ENCODE results near the gene RBM19.

RBM19 gene

GRCh38 chr12:113954547-113954946 lies 11.6 kb downstream of the RBM19 start:
- no peak for DNase-seq (ENCODE audit: low spot score)

GRCh38 chr12:113950873-113951272 lies 15.3 kb downstream of the RBM19 start:
- no peak for DNase-seq (ENCODE audit: low spot score)

- DNase-seq (ENCODE audit: low spot score): no peak
These were observed 16.5 kb downstream of the RBM19 start for GRCh38 chr12:113949321-113950305.

- DNase-seq (ENCODE audit: low spot score): no peak
These were observed 17.8 kb downstream of the RBM19 start for GRCh38 chr12:113948151-113948914.

GRCh38 chr12:113946175-113946574 lies 19.9 kb downstream of the RBM19 start:
- DNase-seq (ENCODE audit: low spot score): no peak

- no peak for DNase-seq (ENCODE audit: low spot score)
These were observed 20.7 kb downstream of the RBM19 start for GRCh38 chr12:113945174-113946173.

- DNase-seq (ENCODE audit: low spot score): no peak
These were observed 23.9 kb downstream of the RBM19 start for GRCh38 chr12:113942209-113942608.

GRCh38 chr12:113941208-113941486 lies 25.0 kb downstream of the RBM19 start:
- DNase-seq (ENCODE audit: low spot score): no peak

GRCh38 chr12:113940357-113941207 lies 25.5 kb downstream of the RBM19 start:
- DNase-seq (ENCODE audit: low spot score): no peak

- DNase-seq (ENCODE audit: low spot score): no peak
These were observed 26.3 kb downstream of the RBM19 start for GRCh38 chr12:113939867-113940266.

GRCh38 chr12:113938471-113938870 lies 27.7 kb downstream of the RBM19 start:
- no peak for DNase-seq (ENCODE audit: low spot score)

GRCh38 chr12:113936460-113936859 lies 29.7 kb downstream of the RBM19 start:
- DNase-seq (ENCODE audit: low spot score): no peak

- no peak for DNase-seq (ENCODE audit: low spot score)
These were observed 30.7 kb downstream of the RBM19 start for GRCh38 chr12:113935459-113935858.

- no peak for DNase-seq (ENCODE audit: low spot score)
These were observed 31.2 kb downstream of the RBM19 start for GRCh38 chr12:113934946-113935345.

- no peak for DNase-seq (ENCODE audit: low spot score)
These were observed 31.9 kb downstream of the RBM19 start for GRCh38 chr12:113934060-113934814.

- no peak for DNase-seq (ENCODE audit: low spot score)
These were observed 32.8 kb downstream of the RBM19 start for GRCh38 chr12:113933201-113933786.

GRCh38 chr12:113932381-113933196 lies 33.5 kb downstream of the RBM19 start:
- no peak for DNase-seq (ENCODE audit: low spot score)

GRCh38 chr12:113931517-113931916 lies 34.6 kb downstream of the RBM19 start:
- no peak for DNase-seq (ENCODE audit: low spot score)

GRCh38 chr12:113930249-113930648 lies 35.9 kb downstream of the RBM19 start:
- DNase-seq (ENCODE audit: low spot score): no peak

All from HuH-7 (cell line).